SU-DHL-6 (cell line): ENCODE data around the gene RNF146.

Experiments used
- CTCF ChIP-seq: fragments of 200-600 bp; sonication (generic); IDR thresholded peaks from one replicate; pipeline ENCODE4 v1.5.1; 2017; ENCODE audit warnings: antibody characterized with exemption, mild to moderate bottlenecking, low read length, moderate library complexity; ENCODE audit not compliant: insufficient read depth, poor library complexity, severe bottlenecking
- EZH2phosphoT487 ChIP-seq: fragments of 200-600 bp; sonication (generic), shearing (Covaris generic); conservative IDR thresholded peaks from 2 replicates; pipeline ENCODE4 v1.6.1; 2018; ENCODE audit warnings: mild to moderate bottlenecking, antibody characterized with exemption, low read length, moderate library complexity, mixed read lengths

DNA sequence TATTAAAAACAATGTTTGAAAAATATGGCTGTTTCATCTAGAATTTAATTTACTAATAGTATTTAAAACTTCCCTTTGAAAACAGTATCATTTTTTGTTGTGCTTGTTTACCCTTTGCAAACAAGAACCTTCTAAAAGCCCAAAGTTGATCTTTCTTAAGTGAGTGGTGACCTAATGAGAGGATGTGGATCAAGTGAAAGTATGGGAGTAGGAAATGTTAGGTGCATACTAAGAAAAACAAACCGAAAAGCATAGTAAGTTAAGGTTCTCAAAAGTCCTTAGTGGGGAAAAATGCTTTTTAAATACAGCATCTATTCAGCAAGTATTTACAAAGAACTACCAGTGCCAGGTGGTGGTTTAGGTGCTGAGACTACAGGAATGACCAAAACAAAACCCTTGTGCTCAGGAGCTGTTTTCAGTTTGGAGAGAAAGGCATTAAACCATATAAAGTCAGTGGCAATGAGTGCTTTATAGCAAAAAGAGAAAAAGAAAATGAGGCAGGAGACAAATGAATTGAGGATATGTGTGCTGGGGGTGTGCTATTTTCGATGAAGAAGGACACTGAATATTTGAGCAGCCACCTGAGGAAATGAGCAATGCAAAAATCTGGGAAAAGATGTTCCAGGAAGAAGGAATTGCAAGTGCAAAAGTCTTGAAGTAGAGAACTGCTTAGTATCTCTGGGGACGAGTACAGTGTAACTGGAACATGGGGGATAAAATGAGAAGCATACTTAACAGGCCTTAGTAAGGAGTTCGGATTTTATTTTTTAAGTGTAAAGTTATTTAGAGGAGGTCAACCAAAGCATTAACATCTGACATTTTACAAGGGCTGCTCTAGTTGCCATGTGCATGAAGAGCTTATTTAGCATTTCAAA, 24.0 kb downstream of the RNF146 start:
- TF ChIP-seq CTCF (no peak), EZH2phosphoT487 (no peak)
